SH-SY5Y (cell line): ENCODE data around the gene CARNS1.

ENCODE experiments used
- GATA2 ChIP-seq: IDR thresholded peaks from 2 replicates; pipeline ENCODE4 v1.6.1; 2011; ENCODE audit warnings: mild to moderate bottlenecking, low read depth, low read length
- GATA3 ChIP-seq: IDR thresholded peaks from 2 replicates; pipeline ENCODE4 v1.6.1; 2011; ENCODE audit warnings: low read depth, mild to moderate bottlenecking, low read length, moderate library complexity

- no peak for TF ChIP-seq GATA2
- TF ChIP-seq GATA3: no peak
These were observed 7.8 kb upstream of the CARNS1 start for GRCh38 chr11:67407688-67408163.
